NCI-H146 (cell line): ENCODE measurements around the gene SLC35G1.

Experiments used
- DNase-seq: peaks from one replicate; lab custom pipeline; 2025; lab: John Stamatoyannopoulos, UW

Gene SLC35G1

GRCh38 chr10:93951905-93952304, 58.1 kb downstream of the SLC35G1 start:
- no peak for DNase-seq
